Dermis blood vessel endothelial cell (primary cell): ENCODE measurements around the gene REPS1. TPM values are rescaled to one million over a fixed set of nuclear protein-coding genes. Genes with fewer than 3 reads are reported as not detected.

ENCODE experiments used
- total RNA-seq: library from RNA; depleted of rRNA; stranded (reverse); fragments of >200 nt; gene quantifications from 2 replicates; pipeline ENCODE4 v1.2.3, GENCODE V29; 2014

REPS1 gene
- total RNA-seq, 1 donor from 2014 or later, result 25.4 TPM

Other genes with a start within 250 kb of the REPS1 start
- 22.1 and 23.7 TPM in 2 replicates for gene CCDC28A, start 214.5 kb downstream of the REPS1 start, total RNA-seq
- gene ECT2L, start 192.2 kb downstream of the REPS1 start, total RNA-seq, result not detected in 2 replicates
- gene ABRACL, start 40.5 kb upstream of the REPS1 start, total RNA-seq, result 41.0 and 41.9 TPM in 2 replicates
- gene HECA, start 146.8 kb upstream of the REPS1 start, total RNA-seq, result 37.8 and 44.6 TPM in 2 replicates